Lower lobe of right lung (tissue), 2 donors: Measurements from ENCODE around the gene SLC26A6. TPM values are rescaled to one million over a fixed set of nuclear protein-coding genes. Genes with fewer than 3 reads are reported as not detected.
A peak's percentile ranks its signal among the peaks of the same experiment; 100 is the strongest.

ENCODE experiments used
- ATAC-seq, 2 donors: fragments of 200-7000 bp; cut with Tn5 transposase; one replicate each; pipeline ENCODE4 v1.9.1; 2020 to 2022; ENCODE audit warnings: mild to moderate bottlenecking in 2 of 2, moderate library complexity in 2 of 2
- DNase-seq: peaks from one replicate; pipeline ENCODE4 v3.0.0-alpha.2; 2020
- H3K27ac ChIP-seq: fragments of 200-600 bp; one replicate; pipeline ENCODE4 v1.8.0; 2022
- H3K27me3 ChIP-seq: fragments of 200-600 bp; one replicate; pipeline ENCODE4 v1.8.0; 2022; ENCODE audit warnings: low read depth
- H3K36me3 ChIP-seq: fragments of 200-600 bp; one replicate; pipeline ENCODE4 v1.8.0; 2022; ENCODE audit warnings: mild to moderate bottlenecking
- H3K4me1 ChIP-seq: fragments of 200-600 bp; one replicate; pipeline ENCODE4 v1.8.0; 2022
- H3K4me3 ChIP-seq: fragments of 200-600 bp; one replicate; pipeline ENCODE4 v1.8.0; 2022; ENCODE audit warnings: mild to moderate bottlenecking
- H3K9me3 ChIP-seq: fragments of 200-600 bp; one replicate; pipeline ENCODE4 v1.8.0; 2022
- intact Hi-C: fragments of 100-400 bp; cut with DNase I; formaldehyde crosslinking; loops from one replicate; pipeline ENCODE4 v1.11.0; 2022
- total RNA-seq: library from RNA; stranded (reverse); fragmentation: NEBNext Ultra II Directional; extraction: Animal tissue kit (Norgen Biotek cat#: 25700); gene quantifications from one replicate; pipeline ENCODE4 v1.2.1, GENCODE V29; 2021
- TF ChIP-seq, protein P1 (sequence below): fragments of 200-600 bp; IDR thresholded peaks from one replicate; pipeline ENCODE4 v1.8.0; 2022; ENCODE audit warnings: antibody characterized with exemption, mild to moderate bottlenecking
- donor health status: DM: no; HTN: yes; CAD: no; lungs with severe emphysema.

The SLC26A6 gene
- total RNA-seq, 1 donor from 2014 or later, result 20.8 TPM

- no peaks in the 10 kb centered on the region for H3K4me1 ChIP-seq
- no peaks in the 10 kb centered on the region for H3K36me3 ChIP-seq
- DNase-seq (no peak), ATAC-seq (no peak)
- H3K9me3 ChIP-seq, result no peaks in the 10 kb centered on the region
- TF ChIP-seq, protein P1, sequence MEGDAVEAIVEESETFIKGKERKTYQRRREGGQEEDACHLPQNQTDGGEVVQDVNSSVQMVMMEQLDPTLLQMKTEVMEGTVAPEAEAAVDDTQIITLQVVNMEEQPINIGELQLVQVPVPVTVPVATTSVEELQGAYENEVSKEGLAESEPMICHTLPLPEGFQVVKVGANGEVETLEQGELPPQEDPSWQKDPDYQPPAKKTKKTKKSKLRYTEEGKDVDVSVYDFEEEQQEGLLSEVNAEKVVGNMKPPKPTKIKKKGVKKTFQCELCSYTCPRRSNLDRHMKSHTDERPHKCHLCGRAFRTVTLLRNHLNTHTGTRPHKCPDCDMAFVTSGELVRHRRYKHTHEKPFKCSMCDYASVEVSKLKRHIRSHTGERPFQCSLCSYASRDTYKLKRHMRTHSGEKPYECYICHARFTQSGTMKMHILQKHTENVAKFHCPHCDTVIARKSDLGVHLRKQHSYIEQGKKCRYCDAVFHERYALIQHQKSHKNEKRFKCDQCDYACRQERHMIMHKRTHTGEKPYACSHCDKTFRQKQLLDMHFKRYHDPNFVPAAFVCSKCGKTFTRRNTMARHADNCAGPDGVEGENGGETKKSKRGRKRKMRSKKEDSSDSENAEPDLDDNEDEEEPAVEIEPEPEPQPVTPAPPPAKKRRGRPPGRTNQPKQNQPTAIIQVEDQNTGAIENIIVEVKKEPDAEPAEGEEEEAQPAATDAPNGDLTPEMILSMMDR, result no peak
- H3K27me3 ChIP-seq, result no peaks in the 10 kb centered on the region
- no peak overlapping the region for H3K4me3 ChIP-seq
- no peak overlapping the region for H3K27ac ChIP-seq
- intact Hi-C loops, result no loop called here
These were observed 7.3 kb upstream of the SLC26A6 start for GRCh38 chr3:48642605-48643004.

- Histone ChIP-seq H3K36me3 (no peaks in the 10 kb centered on the region), H3K4me1 (peaks cover 1% of the 10 kb centered on the region), H3K4me3 (no peak overlapping the region), H3K27me3 (no peaks in the 10 kb centered on the region), H3K9me3 (no peaks in the 10 kb centered on the region), H3K27ac (no peak overlapping the region)
- TF ChIP-seq, protein P1, result no peak
- DNase-seq (no peak), ATAC-seq (no peak)
- intact Hi-C loops, result no loop called here
These were observed 6.1 kb upstream of the SLC26A6 start for GRCh38 chr3:48641396-48641795.

DNA sequence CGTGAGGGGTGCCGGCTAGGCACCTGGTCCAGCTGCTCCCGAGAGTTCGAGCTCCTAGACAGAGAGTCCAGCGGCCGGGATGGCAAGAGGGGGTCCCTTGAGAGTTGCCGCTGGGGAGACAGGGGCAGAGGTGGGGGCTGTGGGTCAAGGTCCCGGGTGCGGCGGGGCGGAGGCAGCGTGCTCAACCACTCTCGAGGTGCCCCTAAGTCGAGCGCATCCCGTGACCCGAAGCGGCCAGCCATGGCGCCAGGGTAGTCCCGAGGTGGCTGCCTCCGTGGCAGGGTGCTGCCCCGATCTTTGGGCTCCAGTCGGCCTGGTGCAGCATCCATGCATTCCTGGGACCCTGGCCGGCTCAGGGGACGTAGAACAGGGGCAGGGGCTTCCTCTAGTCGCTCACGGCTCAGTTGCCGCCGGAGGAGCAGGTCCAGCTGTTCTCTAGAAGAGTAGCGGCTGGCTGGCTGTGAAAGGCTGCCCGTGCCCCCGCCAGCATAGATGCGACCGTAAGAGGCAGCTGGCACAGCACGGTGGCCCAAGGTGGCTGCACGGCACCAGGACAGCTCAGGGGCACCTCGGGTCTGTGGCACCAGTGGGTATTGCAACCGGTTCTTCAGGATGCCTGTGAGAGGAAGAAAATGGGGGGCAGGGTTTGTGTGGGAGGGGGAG, 4.8 kb upstream of the SLC26A6 start:
- Histone ChIP-seq H3K36me3 (no peaks in the 10 kb centered on the region), H3K27ac (no peak overlapping the region), H3K9me3 (no peaks in the 10 kb centered on the region), H3K4me3 (no peak overlapping the region), H3K27me3 (no peaks in the 10 kb centered on the region), H3K4me1 (peaks cover 8% of the 10 kb centered on the region)
- DNase-seq (no peak), ATAC-seq (no peak)
- intact Hi-C loops, result no loop called here
- TF ChIP-seq, protein P1, result no peak

DNA sequence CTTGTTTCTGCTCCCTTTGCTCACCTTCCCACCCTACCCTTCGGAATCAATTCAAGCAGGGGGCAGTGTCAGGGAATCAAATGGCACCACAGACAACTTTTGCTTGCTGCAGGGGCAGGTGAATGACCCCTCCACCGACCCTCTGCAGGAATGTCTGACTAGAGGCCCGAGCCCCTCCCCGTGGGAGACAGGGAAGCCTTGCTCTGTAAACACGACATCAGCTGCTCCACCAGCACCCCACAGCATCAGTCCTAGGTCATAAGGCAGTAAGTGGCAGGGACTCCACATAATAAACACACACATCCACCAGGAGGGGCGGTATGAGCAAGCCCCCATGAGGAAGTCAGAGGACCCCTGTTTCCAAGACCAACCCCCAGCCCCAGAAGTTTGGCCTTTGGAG, 2.0 kb upstream of the SLC26A6 start:
- DNase-seq, result no peak
- intact Hi-C loops, result no loop called here
- H3K36me3 ChIP-seq, result peaks cover 9% of the 10 kb centered on the region
- H3K4me3 ChIP-seq, result no peak overlapping the region
- H3K27ac ChIP-seq, result no peak overlapping the region
- H3K4me1 ChIP-seq, result peaks cover 20% of the 10 kb centered on the region
- TF ChIP-seq, protein P1, result no peak
- H3K9me3 ChIP-seq, result no peaks in the 10 kb centered on the region
- ATAC-seq, result no peak
- no peaks in the 10 kb centered on the region for H3K27me3 ChIP-seq

GRCh38 chr3:48636149-48636655, 941 bp upstream of the SLC26A6 start:
- peak overlapping the region; percentile 85 for H3K27ac ChIP-seq
- TF ChIP-seq, protein P1, result no peak

More at GRCh38 chr3:48636149-48636655, 941 bp upstream of the SLC26A6 start:
- Histone ChIP-seq H3K4me3 (peak overlapping the region; percentile 100), H3K4me1 (peaks cover 20% of the 10 kb centered on the region), H3K9me3 (no peaks in the 10 kb centered on the region), H3K27me3 (no peaks in the 10 kb centered on the region), H3K36me3 (peaks cover 18% of the 10 kb centered on the region)
- ATAC-seq, result no peak
- DNase-seq, result no peak
- intact Hi-C loops, result no loop called here
